ENCODE data around the gene KCNAB1.

GRCh38 chr3:156425651-156426050 is 305.3 kb downstream of the KCNAB1 start:
- no peak for TF ChIP-seq CTCF (IDR thresholded peaks at IDR 0.05; ENCODE audit: low read length)
- no peak for TF ChIP-seq EZH2 (optimal IDR thresholded peaks at IDR 0.05; ENCODE audit: low read depth, low read length)
